Tibial nerve (tissue), 4 donors: Measurements from ENCODE around the gene ARIH2. TPM values are rescaled to one million over a fixed set of nuclear protein-coding genes. Genes with fewer than 3 reads are reported as not detected.

Experiments
- DNase-seq, 2 donors: peaks; one replicate each; pipeline ENCODE4 v3.0.0-alpha.2; 2019; ENCODE audit warnings: low spot score in 2 of 2
- H3K27ac ChIP-seq, 4 donors: fragments of 200-600 bp; sonication (generic) in 3 of 4; one replicate each; pipeline ENCODE4 v1.5.1; 2017 to 2019; ENCODE audit warnings: mild to moderate bottlenecking in 1 of 4
- H3K27me3 ChIP-seq, 2 donors: fragments of 200-600 bp; sonication (generic) in 1 of 2; one replicate each; pipeline versions ENCODE4 v1.5.1 to v1.6.0; 2017 to 2019
- H3K36me3 ChIP-seq, 3 donors: fragments of 200-600 bp; sonication (generic); one replicate each; pipeline ENCODE4 v1.5.1; 2018 to 2019
- H3K4me1 ChIP-seq, 4 donors: fragments of 200-600 bp; sonication (generic) in 3 of 4; one replicate each; pipeline ENCODE4 v1.5.1; 2017 to 2019
- H3K4me3 ChIP-seq, 4 donors: fragments of 200-600 bp; sonication (generic) in 3 of 4; one replicate each; pipeline ENCODE4 v1.5.1; 2017 to 2019; ENCODE audit warnings: mild to moderate bottlenecking in 1 of 4, moderate library complexity in 1 of 4
- H3K9me3 ChIP-seq, 4 donors: fragments of 200-600 bp; sonication (generic) in 3 of 4; one replicate each; pipeline ENCODE4 v1.5.1; 2017 to 2019
- EP300 ChIP-seq, 2 donors: sonication (generic); formaldehyde crosslinking; IDR thresholded peaks; one replicate each; pipeline ENCODE4 v1.6.1; 2017; ENCODE audit warnings: antibody characterized with exemption in 2 of 2, mild to moderate bottlenecking in 1 of 2
- POLR2A ChIP-seq, 2 donors: fragments of 450-650 bp; IDR thresholded peaks; one replicate each; pipeline ENCODE4 v1.6.1; 2017; ENCODE audit warnings: antibody characterized with exemption in 2 of 2, mild to moderate bottlenecking in 2 of 2, moderate library complexity in 2 of 2
- WGBS, 2 donors: methylation state at CpG; one replicate each; pipeline ENCODE4 v1.1.5; 2018; 5-methylcytosine and 5-hydroxymethylcytosine counted together
- total RNA-seq, 4 donors: library from RNA; depleted of rRNA; stranded (reverse); fragments of >200 nt; gene quantifications; one replicate each; pipeline ENCODE4 v1.1.0, GENCODE V29; 2016
- TF ChIP-seq, protein P1 (sequence below), 5 experiments: fragments of 200-600 bp in 3 of 5; fragments of 450-650 bp in 2 of 5; sonication (generic) in 3 of 5; IDR thresholded peaks; one replicate each; pipeline ENCODE4 v1.5.1; 2016 to 2019; ENCODE audit warnings: antibody characterized with exemption in 5 of 5, mild to moderate bottlenecking in 3 of 5, moderate library complexity in 2 of 5

Gene ARIH2
- total RNA-seq, 4 donors from 2014 or later, result 68.8 to 115 (median 94.4) TPM

DNA sequence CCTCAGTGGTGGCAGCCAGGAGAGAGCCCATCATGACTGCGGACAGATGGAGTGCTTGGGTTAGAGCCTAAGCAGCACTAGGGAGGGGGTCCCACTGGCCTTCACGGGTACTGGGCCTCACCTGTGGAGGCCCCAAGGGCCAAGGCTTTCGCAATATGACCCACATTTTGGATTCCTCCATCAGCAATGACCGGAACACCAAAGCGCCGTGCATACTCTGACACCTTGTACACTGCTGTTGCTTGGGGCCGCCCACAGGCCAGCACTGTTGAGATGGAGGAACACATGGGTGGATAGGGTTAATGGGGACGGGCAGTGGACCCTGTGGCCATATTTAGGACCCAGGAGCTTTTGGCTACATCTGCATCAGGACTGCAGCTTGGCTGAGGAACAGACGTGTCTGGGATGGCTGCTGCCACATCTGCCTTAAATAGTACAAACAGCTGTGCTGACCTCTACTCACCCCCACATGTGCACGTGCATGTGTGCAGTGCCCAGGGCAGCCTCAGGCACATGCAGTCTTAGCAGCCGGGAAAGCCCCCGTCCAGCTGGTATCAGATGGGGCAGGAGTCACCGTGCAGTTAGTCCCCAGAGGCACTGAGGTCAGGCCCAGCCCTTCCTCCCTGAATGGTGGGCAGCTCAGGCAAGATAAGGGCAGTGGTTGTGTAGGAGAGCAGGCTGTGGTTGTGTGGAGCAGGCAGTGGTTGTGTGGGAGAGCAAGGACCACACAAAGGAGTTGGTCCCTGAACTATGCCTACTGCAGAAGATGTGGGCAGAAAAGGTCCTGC is 106.6 kb downstream of the ARIH2 start:
- H3K4me3 ChIP-seq, result no peak overlapping the region
- no peaks in the 10 kb centered on the region for H3K27me3 ChIP-seq
- no peaks in the 10 kb centered on the region for H3K9me3 ChIP-seq
- 62 to 66% methylated on average over 10 to 13 of the region's 13 CpGs for WGBS, 2 donors
- peaks cover 0 to 49% (median 8%) of the 10 kb centered on the region in 3 donors for H3K36me3 ChIP-seq
- H3K4me1 ChIP-seq, result peaks cover 0 to 66% (median 26%) of the 10 kb centered on the region in 4 donors
- H3K27ac ChIP-seq, result no peak overlapping the region
- no peak for DNase-seq
- no peak for TF ChIP-seq POLR2A (IDR thresholded peaks at IDR 0.05)

- Histone ChIP-seq H3K9me3 (no peaks in the 10 kb centered on the region), H3K4me3 (no peak overlapping the region), H3K36me3 (peaks cover 0 to 56% (median 8%) of the 10 kb centered on the region in 3 donors), H3K27me3 (no peaks in the 10 kb centered on the region), H3K27ac (no peak overlapping the region), H3K4me1 (peaks cover 0 to 59% (median 20%) of the 10 kb centered on the region in 4 donors)
- WGBS, 2 donors, result 78 to 85% methylated on average over 8 of the region's 8 CpGs
- no peak for DNase-seq
- TF ChIP-seq, protein P1, sequence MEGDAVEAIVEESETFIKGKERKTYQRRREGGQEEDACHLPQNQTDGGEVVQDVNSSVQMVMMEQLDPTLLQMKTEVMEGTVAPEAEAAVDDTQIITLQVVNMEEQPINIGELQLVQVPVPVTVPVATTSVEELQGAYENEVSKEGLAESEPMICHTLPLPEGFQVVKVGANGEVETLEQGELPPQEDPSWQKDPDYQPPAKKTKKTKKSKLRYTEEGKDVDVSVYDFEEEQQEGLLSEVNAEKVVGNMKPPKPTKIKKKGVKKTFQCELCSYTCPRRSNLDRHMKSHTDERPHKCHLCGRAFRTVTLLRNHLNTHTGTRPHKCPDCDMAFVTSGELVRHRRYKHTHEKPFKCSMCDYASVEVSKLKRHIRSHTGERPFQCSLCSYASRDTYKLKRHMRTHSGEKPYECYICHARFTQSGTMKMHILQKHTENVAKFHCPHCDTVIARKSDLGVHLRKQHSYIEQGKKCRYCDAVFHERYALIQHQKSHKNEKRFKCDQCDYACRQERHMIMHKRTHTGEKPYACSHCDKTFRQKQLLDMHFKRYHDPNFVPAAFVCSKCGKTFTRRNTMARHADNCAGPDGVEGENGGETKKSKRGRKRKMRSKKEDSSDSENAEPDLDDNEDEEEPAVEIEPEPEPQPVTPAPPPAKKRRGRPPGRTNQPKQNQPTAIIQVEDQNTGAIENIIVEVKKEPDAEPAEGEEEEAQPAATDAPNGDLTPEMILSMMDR (IDR thresholded peaks at IDR 0.05), result no peak
- TF ChIP-seq POLR2A (IDR thresholded peaks at IDR 0.05) (no peak), EP300 (IDR thresholded peaks at IDR 0.05) (no peak)
These were observed 107.3 kb downstream of the ARIH2 start for GRCh38 chr3:49025793-49026520.

DNA sequence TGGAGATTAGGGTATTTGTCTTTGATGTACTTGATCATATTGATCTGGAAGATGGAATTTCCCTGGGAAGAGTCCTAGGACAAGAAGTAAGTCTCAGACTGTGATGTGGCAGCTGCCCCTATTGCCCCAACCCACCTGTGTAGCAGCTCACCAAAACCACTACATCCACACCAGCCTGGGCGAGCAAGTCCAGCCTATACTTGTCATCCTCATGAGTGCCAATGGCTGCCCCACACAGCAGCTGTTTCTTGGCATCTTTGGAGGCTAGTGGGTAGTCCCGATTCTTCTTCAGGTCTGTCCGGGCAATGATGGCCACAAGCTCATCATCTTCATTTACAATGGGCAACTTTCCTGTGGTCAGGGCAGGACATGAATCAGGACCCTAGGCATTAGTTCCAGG is 107.9 kb downstream of the ARIH2 start:
- peaks cover 0 to 61% (median 8%) of the 10 kb centered on the region in 3 donors for H3K36me3 ChIP-seq
- no peaks in the 10 kb centered on the region for H3K27me3 ChIP-seq
- H3K9me3 ChIP-seq, result no peaks in the 10 kb centered on the region
- TF ChIP-seq, protein P1 (IDR thresholded peaks at IDR 0.05), result no peak
- H3K27ac ChIP-seq, result no peak overlapping the region
- H3K4me3 ChIP-seq, result no peak overlapping the region
- peaks cover 0 to 59% (median 20%) of the 10 kb centered on the region in 4 donors for H3K4me1 ChIP-seq
- DNase-seq, result no peak
- WGBS, 2 donors, result 86 to 94% methylated on average over 1 to 3 of the region's 3 CpGs

- Histone ChIP-seq H3K9me3 (no peaks in the 10 kb centered on the region), H3K4me1 (peaks cover 0 to 56% (median 18%) of the 10 kb centered on the region in 4 donors), H3K36me3 (peaks cover 5 to 72% (median 13%) of the 10 kb centered on the region in 3 donors), H3K27me3 (no peaks in the 10 kb centered on the region), H3K27ac (peak overlapping the region in 3 of 4 donors; percentile 3 to 99 (median 96)), H3K4me3 (no peak overlapping the region)
- DNase-seq, result no peak
- peak in 1 of 2 donors; percentile 7 for TF ChIP-seq EP300 (IDR thresholded peaks at IDR 0.05)
- TF ChIP-seq POLR2A (IDR thresholded peaks at IDR 0.05), result no peak
- 90 to 96% methylated on average over 9 of the region's 9 CpGs for WGBS, 2 donors
These were observed 109.0 kb downstream of the ARIH2 start for GRCh38 chr3:49027634-49028033.

GRCh38 chr3:49028298-49028672 is 109.6 kb downstream of the ARIH2 start:
- DNase-seq, result no peak
- peaks cover 0 to 53% (median 12%) of the 10 kb centered on the region in 4 donors for H3K4me1 ChIP-seq
- H3K4me3 ChIP-seq, result peak overlapping the region; percentile 52 to 84 (median 74)
- WGBS, 2 donors, result 79 to 80% methylated on average over 4 of the region's 4 CpGs
- peak overlapping the region; percentile 90 to 99 (median 96) for H3K27ac ChIP-seq
- peaks cover 6 to 74% (median 18%) of the 10 kb centered on the region in 3 donors for H3K36me3 ChIP-seq
- TF ChIP-seq POLR2A (IDR thresholded peaks at IDR 0.05), result no peak
- TF ChIP-seq, protein P1 (IDR thresholded peaks at IDR 0.05), result no peak
- TF ChIP-seq EP300 (IDR thresholded peaks at IDR 0.05), result no peak
- H3K27me3 ChIP-seq, result no peaks in the 10 kb centered on the region
- no peaks in the 10 kb centered on the region for H3K9me3 ChIP-seq
